HG03025 (cell line): ENCODE data around the gene CNBD2.
"Not testable (repeated sequence)": the region's sequence is repeated elsewhere in the genome, so short reads cannot be mapped to it uniquely, and the experiment has no call there.

Experiments
- ATAC-seq: cut with Tn5 transposase; IDR thresholded peaks from one replicate; pipeline ENCODE4 v1.9.1; 2021; ENCODE audit warnings: mild to moderate bottlenecking, moderate library complexity; ENCODE audit not compliant: unreplicated experiment, low FRiP score

Gene CNBD2

GRCh38 chr20:35967979-35968640 is at the start of gene CNBD2:
CNBD2 (plus strand) TSS chr20:35968590; CDS start chr20:35968763, 173 bp downstream.
- ATAC-seq, result no peak

- no peak for ATAC-seq
Observed at GRCh38 chr20:35920523-35920922, 47.9 kb upstream of the CNBD2 start.

- no peak for ATAC-seq
Observed at GRCh38 chr20:35929301-35929700, 39.1 kb upstream of the CNBD2 start.

GRCh38 chr20:35934050-35934449 is 34.3 kb upstream of the CNBD2 start:
- no peak for ATAC-seq

- no peak for ATAC-seq
Observed at GRCh38 chr20:35939264-35939663, 29.1 kb upstream of the CNBD2 start.

- ATAC-seq, result no peak
Observed at GRCh38 chr20:35941620-35942019, 26.8 kb upstream of the CNBD2 start.

GRCh38 chr20:35942243-35942642 is 26.1 kb upstream of the CNBD2 start:
- no peak for ATAC-seq

GRCh38 chr20:35947489-35947888 is 20.9 kb upstream of the CNBD2 start:
- no peak for ATAC-seq

GRCh38 chr20:35947907-35948306 is 20.5 kb upstream of the CNBD2 start:
- ATAC-seq, result no peak

GRCh38 chr20:35950093-35950492 is 18.3 kb upstream of the CNBD2 start:
- ATAC-seq, result no peak

GRCh38 chr20:35952080-35952479 is 16.3 kb upstream of the CNBD2 start:
- not testable (repeated sequence) for ATAC-seq

- no peak for ATAC-seq
Observed at GRCh38 chr20:35952480-35953386, 15.7 kb upstream of the CNBD2 start.

- ATAC-seq, result peak; percentile 28
Observed at GRCh38 chr20:35953387-35954199, 14.8 kb upstream of the CNBD2 start.

- peak; percentile 78 for ATAC-seq
Observed at GRCh38 chr20:35954200-35954906, 14.0 kb upstream of the CNBD2 start, which contains the start of gene SCAND1. SCAND1 (minus strand) TSS chr20:35954502; CDS start chr20:35954284, 218 bp downstream.

GRCh38 chr20:35954907-35955251 is 13.5 kb upstream of the CNBD2 start:
- ATAC-seq, result no peak

GRCh38 chr20:35956616-35957015 is 11.8 kb upstream of the CNBD2 start:
- no peak for ATAC-seq

- ATAC-seq, result not testable (repeated sequence)
Observed at GRCh38 chr20:35959291-35959690, 9.1 kb upstream of the CNBD2 start.

GRCh38 chr20:35963878-35964277 is 4.5 kb upstream of the CNBD2 start:
- no peak for ATAC-seq

- ATAC-seq, result no peak
Observed at GRCh38 chr20:35968930-35969329, 540 bp downstream of the CNBD2 start.

GRCh38 chr20:35971981-35972380 is 3.6 kb downstream of the CNBD2 start:
- ATAC-seq, result no peak
